HUES6 (cell line): ENCODE measurements around the gene CLK1.

Experiments used
- H3K27ac ChIP-seq: 2 replicates; pipeline ENCODE4 v1.7.0; 2013; ENCODE audit warnings: low read depth, mild to moderate bottlenecking, low read length, inconsistent platforms
- H3K27me3 ChIP-seq: 2 replicates; pipeline ENCODE4 v1.6.1; 2013; ENCODE audit warnings: low read length; ENCODE audit not compliant: control insufficient read depth, insufficient read depth
- H3K36me3 ChIP-seq: 2 replicates; pipeline ENCODE4 v1.6.1; 2013; ENCODE audit warnings: low read length; ENCODE audit not compliant: control insufficient read depth, insufficient read depth
- H3K4me1 ChIP-seq: 2 replicates; pipeline ENCODE4 v1.6.1; 2013; ENCODE audit warnings: low read length; ENCODE audit not compliant: control insufficient read depth, insufficient read depth
- H3K4me3 ChIP-seq: 2 replicates; pipeline ENCODE4 v1.5.1; 2013; ENCODE audit warnings: low read depth, low read length
- H3K9ac ChIP-seq: one replicate; pipeline ENCODE4 v1.6.1; 2013; ENCODE audit warnings: mild to moderate bottlenecking, low read length
- H3K9me3 ChIP-seq: 2 replicates; pipeline ENCODE4 v1.6.1; 2013; ENCODE audit warnings: low read depth, low read length; ENCODE audit not compliant: control insufficient read depth, insufficient read depth

CLK1 gene

GRCh38 chr2:200873560-200873959, 9.1 kb upstream of the CLK1 start:
- no peak overlapping the region for H3K4me3 ChIP-seq
- H3K27ac ChIP-seq, result no peak overlapping the region
- H3K36me3 ChIP-seq, result peaks cover 63% of the 10 kb centered on the region
- no peaks in the 10 kb centered on the region for H3K9me3 ChIP-seq
- H3K4me1 ChIP-seq, result no peaks in the 10 kb centered on the region
- no peak overlapping the region for H3K9ac ChIP-seq
- H3K27me3 ChIP-seq, result no peaks in the 10 kb centered on the region

- peaks cover 44% of the 10 kb centered on the region for H3K36me3 ChIP-seq
- no peak overlapping the region for H3K27ac ChIP-seq
- no peaks in the 10 kb centered on the region for H3K4me1 ChIP-seq
- no peaks in the 10 kb centered on the region for H3K9me3 ChIP-seq
- no peak overlapping the region for H3K9ac ChIP-seq
- no peaks in the 10 kb centered on the region for H3K27me3 ChIP-seq
- no peak overlapping the region for H3K4me3 ChIP-seq
Observed at GRCh38 chr2:200871151-200871550, 6.7 kb upstream of the CLK1 start.

GRCh38 chr2:200869014-200869413, 4.6 kb upstream of the CLK1 start:
- Histone ChIP-seq H3K4me3 (no peak overlapping the region), H3K4me1 (no peaks in the 10 kb centered on the region), H3K9me3 (no peaks in the 10 kb centered on the region), H3K36me3 (peaks cover 26% of the 10 kb centered on the region), H3K9ac (no peak overlapping the region), H3K27ac (no peak overlapping the region), H3K27me3 (no peaks in the 10 kb centered on the region)

GRCh38 chr2:200863782-200864175, 679 bp downstream of the CLK1 start:
- peak overlapping the region; percentile 85 for H3K4me3 ChIP-seq
- H3K27ac ChIP-seq, result peak overlapping the region; percentile 92
- peak overlapping the region; percentile 94 for H3K9ac ChIP-seq
- H3K36me3 ChIP-seq, result peaks cover 28% of the 10 kb centered on the region
- no peaks in the 10 kb centered on the region for H3K9me3 ChIP-seq
- H3K4me1 ChIP-seq, result peaks cover 3% of the 10 kb centered on the region
- no peaks in the 10 kb centered on the region for H3K27me3 ChIP-seq

GRCh38 chr2:200862532-200863000, 1.9 kb downstream of the CLK1 start:
- Histone ChIP-seq H3K4me1 (peaks cover 3% of the 10 kb centered on the region), H3K27ac (no peak overlapping the region), H3K4me3 (peak overlapping the region; percentile 85), H3K36me3 (peaks cover 40% of the 10 kb centered on the region), H3K9me3 (no peaks in the 10 kb centered on the region), H3K27me3 (no peaks in the 10 kb centered on the region), H3K9ac (peak overlapping the region; percentile 94)

GRCh38 chr2:200861617-200862155, 2.8 kb downstream of the CLK1 start:
- Histone ChIP-seq H3K9ac (no peak overlapping the region), H3K27me3 (no peaks in the 10 kb centered on the region), H3K27ac (no peak overlapping the region), H3K9me3 (no peaks in the 10 kb centered on the region), H3K4me3 (peak overlapping the region; percentile 85), H3K4me1 (peaks cover 3% of the 10 kb centered on the region), H3K36me3 (peaks cover 49% of the 10 kb centered on the region)

- peaks cover 62% of the 10 kb centered on the region for H3K36me3 ChIP-seq
- no peaks in the 10 kb centered on the region for H3K27me3 ChIP-seq
- no peak overlapping the region for H3K4me3 ChIP-seq
- H3K4me1 ChIP-seq, result peaks cover 3% of the 10 kb centered on the region
- H3K9me3 ChIP-seq, result no peaks in the 10 kb centered on the region
- no peak overlapping the region for H3K27ac ChIP-seq
- H3K9ac ChIP-seq, result no peak overlapping the region
Observed at GRCh38 chr2:200860092-200860795, 4.2 kb downstream of the CLK1 start.

GRCh38 chr2:200856806-200857205, 7.7 kb downstream of the CLK1 start:
- Histone ChIP-seq H3K9ac (no peak overlapping the region), H3K4me1 (peaks cover 3% of the 10 kb centered on the region), H3K36me3 (peaks cover 97% of the 10 kb centered on the region), H3K9me3 (no peaks in the 10 kb centered on the region), H3K27ac (no peak overlapping the region), H3K27me3 (no peaks in the 10 kb centered on the region), H3K4me3 (no peak overlapping the region)

- no peaks in the 10 kb centered on the region for H3K4me1 ChIP-seq
- H3K9ac ChIP-seq, result no peak overlapping the region
- no peaks in the 10 kb centered on the region for H3K9me3 ChIP-seq
- H3K4me3 ChIP-seq, result no peak overlapping the region
- no peaks in the 10 kb centered on the region for H3K27me3 ChIP-seq
- no peak overlapping the region for H3K27ac ChIP-seq
- H3K36me3 ChIP-seq, result peaks cover 66% of the 10 kb centered on the region
Observed at GRCh38 chr2:200852605-200853004, 11.9 kb downstream of the CLK1 start.

- no peaks in the 10 kb centered on the region for H3K9me3 ChIP-seq
- H3K4me3 ChIP-seq, result no peak overlapping the region
- H3K9ac ChIP-seq, result no peak overlapping the region
- H3K27ac ChIP-seq, result no peak overlapping the region
- H3K36me3 ChIP-seq, result peaks cover 56% of the 10 kb centered on the region
- no peaks in the 10 kb centered on the region for H3K27me3 ChIP-seq
- no peaks in the 10 kb centered on the region for H3K4me1 ChIP-seq
Observed at GRCh38 chr2:200851398-200852248, 12.8 kb downstream of the CLK1 start.
